Pons (tissue), 1 donor: ENCODE measurements around the gene MPDZ.

Source experiments
- DNase-seq: peaks from one replicate; pipeline ENCODE4 v3.0.0-alpha.2; 2016; ENCODE audit warnings: low spot score

MPDZ gene

DNA sequence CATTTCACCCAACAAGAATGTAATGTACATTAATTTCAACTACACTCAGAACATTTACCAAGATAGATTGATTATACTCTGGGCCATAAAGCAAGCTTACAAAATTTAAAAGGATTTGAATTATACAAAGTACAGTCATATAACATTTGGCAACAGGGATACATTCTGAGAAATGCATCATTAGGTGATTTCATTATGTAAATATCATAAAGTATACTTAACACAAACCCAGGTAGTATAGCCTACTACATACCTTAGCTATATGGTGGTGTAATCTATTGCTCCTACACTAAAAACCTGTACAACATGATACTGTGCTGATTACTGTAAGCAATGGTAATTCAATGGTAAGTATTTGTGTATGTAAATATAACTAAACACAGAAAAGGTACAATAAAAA is 202.9 kb downstream of the MPDZ start:
- no peak for DNase-seq

DNA sequence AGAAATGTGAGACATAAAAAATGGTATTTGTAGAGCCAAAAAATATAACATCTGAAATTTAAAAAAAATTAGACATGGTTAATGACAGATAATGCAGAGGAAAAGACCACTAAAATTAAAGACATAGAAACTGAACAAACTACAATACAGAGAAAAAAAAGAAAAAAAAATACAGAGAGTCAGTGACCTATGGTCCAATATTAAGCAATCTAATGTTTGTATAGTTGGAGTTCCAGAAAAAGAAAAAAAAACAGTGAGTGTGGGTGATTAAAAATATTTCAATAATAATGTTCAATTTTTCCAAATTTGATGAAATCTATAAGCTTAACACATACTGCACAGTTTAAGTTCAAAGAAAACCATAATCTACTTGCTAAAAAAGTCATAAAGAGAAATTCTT is 207.6 kb downstream of the MPDZ start:
- DNase-seq, result no peak

GRCh38 chr9:13070612-13071595 is 208.6 kb downstream of the MPDZ start:
- DNase-seq, result no peak

DNA sequence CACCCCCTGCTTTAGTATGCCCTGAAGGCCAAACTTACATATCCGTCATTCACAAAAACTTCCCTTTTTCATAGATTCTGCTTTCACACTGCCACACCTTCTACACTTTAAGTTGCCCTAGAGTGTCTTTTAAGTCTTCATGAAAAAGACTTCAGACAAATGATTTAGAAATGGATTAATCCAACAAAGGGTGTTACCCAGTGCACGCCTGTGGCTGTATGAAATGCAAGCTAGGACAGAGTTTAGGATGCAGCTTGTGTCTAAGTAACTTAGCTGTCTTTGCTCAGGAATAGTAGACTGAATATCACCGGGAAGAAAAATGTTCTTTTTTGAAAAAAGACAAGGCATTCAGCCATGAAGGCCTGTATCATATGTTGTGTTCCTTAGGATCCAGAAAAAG is 210.0 kb downstream of the MPDZ start:
- no peak for DNase-seq

DNA sequence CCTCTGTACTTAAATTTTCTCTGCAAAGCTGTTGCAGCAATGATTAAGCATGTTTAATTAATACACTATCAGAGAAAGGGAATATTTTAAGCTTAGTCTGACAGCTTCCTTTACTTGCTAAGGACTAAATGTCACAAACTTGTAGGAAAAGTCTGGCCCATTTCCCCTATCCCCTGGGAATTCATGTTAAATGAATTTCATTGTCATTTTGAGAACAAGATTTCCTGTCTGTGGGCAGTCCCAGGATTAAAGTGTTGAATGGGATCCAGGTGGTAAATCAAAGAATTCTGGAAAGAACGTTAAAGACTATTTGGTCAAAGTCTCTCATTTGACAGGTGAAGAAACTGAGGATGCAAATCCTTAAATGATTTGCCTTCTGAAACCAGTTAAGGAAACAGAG is 214.8 kb downstream of the MPDZ start:
- DNase-seq, result no peak

DNA sequence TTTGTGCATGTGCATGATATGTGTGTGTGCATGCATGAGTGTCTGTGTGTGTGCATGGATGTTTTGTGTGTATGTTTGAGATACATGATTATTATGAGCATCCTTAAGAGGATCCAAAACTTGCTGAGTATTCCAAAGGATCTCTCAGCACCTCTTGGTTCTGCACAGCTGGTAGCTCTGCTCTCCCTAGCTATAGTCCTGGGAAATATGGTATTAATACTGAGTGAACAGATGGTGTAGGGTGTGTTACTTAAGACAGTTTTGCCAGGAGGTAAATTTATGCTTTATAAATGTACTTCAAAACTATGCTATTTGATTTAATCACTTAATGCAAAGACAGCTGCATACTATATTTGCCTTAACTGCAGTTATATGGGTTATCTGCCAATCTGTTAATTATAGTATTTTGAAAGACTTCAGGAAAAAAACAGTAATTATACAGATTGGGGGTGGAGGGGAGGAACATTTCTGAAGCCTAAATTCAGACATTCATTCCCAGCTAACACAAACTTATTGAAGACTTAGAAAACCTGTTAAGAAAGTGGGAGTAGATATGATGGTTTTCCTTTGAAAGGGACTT is 215.5 kb downstream of the MPDZ start:
- no peak for DNase-seq

DNA sequence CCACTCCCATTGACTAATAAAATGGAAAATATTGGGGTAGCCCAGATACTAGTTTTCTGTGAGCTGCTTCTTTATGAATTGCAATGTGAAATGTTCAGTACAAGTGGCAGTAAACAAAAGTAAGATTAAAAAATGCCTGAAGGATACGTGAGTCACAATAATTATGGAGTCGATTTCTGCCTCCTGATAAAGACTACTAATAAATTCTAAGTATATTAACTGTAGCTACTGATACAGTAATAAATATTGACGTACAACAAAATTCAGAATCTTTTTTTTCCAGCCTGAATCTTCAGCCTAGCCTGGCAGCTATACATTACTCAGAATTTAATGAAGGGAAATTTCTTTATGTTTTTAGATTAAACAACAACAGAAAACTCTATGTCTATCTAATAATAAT is 218.1 kb downstream of the MPDZ start:
- DNase-seq, result no peak
